Lower leg skin (tissue), 4 donors: ENCODE data around the gene DICER1. TPM values are rescaled to one million over a fixed set of nuclear protein-coding genes. Genes with fewer than 3 reads are reported as not detected.

Source experiments
- DNase-seq, 2 donors: peaks; one replicate each; pipeline ENCODE4 v3.0.0-alpha.2; 2019; ENCODE audit warnings: low spot score in 2 of 2
- H3K4me3 ChIP-seq: fragments of 200-600 bp; sonication (generic); 2 replicates; pipeline ENCODE4 v1.5.1; 2017; ENCODE audit warnings: mild to moderate bottlenecking, low read depth; ENCODE audit not compliant: poor library complexity, severe bottlenecking
- CTCF ChIP-seq, 3 donors: fragments of 450-650 bp; IDR thresholded peaks; one replicate each; pipeline ENCODE4 v1.5.1; 2016; ENCODE audit warnings: antibody characterized with exemption in 3 of 3, mild to moderate bottlenecking in 3 of 3, moderate library complexity in 2 of 3
- POLR2A ChIP-seq, 2 donors: fragments of 450-650 bp; IDR thresholded peaks; one replicate each; pipeline ENCODE4 v1.6.1; 2016 to 2017; ENCODE audit warnings: antibody characterized with exemption in 2 of 2, mild to moderate bottlenecking in 1 of 2, moderate library complexity in 1 of 2
- WGBS, 2 donors: methylation state at CpG; one replicate each; pipeline ENCODE4 v1.1.5; 2018; 5-methylcytosine and 5-hydroxymethylcytosine counted together
- intact Hi-C: fragments of 100-400 bp; cut with DNase I; formaldehyde crosslinking; loops from one replicate; pipeline ENCODE4 v1.15.0; 2023; ENCODE audit warnings: low total_unique reads
- total RNA-seq, 4 donors: library from RNA; depleted of rRNA; stranded (reverse); fragments of >200 nt; gene quantifications; one replicate each; pipeline ENCODE4 v1.1.0, GENCODE V29; 2016

Gene DICER1
- total RNA-seq, 4 donors from 2014 or later = 32.8 to 70.4 (median 45.0) TPM

GRCh38 chr14:95123891-95124579, 33.3 kb downstream of the DICER1 start:
- 90 to 96% methylated on average over 9 of the region's 9 CpGs for WGBS, 2 donors
- no peak for DNase-seq
- intact Hi-C loops = no loop called here
- TF ChIP-seq CTCF (IDR thresholded peaks at IDR 0.05) = no peak
- no peak for TF ChIP-seq POLR2A (IDR thresholded peaks at IDR 0.05)
- no peak overlapping the region for H3K4me3 ChIP-seq

DNA sequence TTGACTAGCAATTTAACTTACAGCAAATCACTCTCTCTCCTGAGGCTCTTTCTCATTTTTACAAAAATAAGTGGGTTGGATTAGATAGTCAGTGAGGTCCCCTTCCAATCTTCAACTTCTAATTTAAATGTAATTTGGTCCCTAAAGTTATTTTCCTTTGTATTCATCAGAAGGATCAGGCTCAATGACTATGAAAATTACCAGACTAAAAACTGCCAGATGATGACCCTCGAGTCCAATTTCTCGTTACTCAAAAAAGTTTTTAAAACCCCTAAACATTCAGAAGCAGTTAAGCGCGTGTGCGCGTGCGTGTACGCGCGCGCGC, 34.7 kb downstream of the DICER1 start:
- DNase-seq = no peak
- intact Hi-C loops = no loop called here
- 94 to 95% methylated on average over 12 of the region's 12 CpGs for WGBS, 2 donors
- H3K4me3 ChIP-seq = no peak overlapping the region
- no peak for TF ChIP-seq POLR2A (IDR thresholded peaks at IDR 0.05)
- no peak for TF ChIP-seq CTCF (IDR thresholded peaks at IDR 0.05)

GRCh38 chr14:95121911-95122620, 35.3 kb downstream of the DICER1 start:
- 86 to 91% methylated on average over 6 of the region's 6 CpGs for WGBS, 2 donors
- no peak overlapping the region for H3K4me3 ChIP-seq
- intact Hi-C loops = no loop called here
- DNase-seq = no peak
- TF ChIP-seq CTCF (IDR thresholded peaks at IDR 0.05) (no peak), POLR2A (IDR thresholded peaks at IDR 0.05) (no peak)

- H3K4me3 ChIP-seq = no peak overlapping the region
- TF ChIP-seq POLR2A (IDR thresholded peaks at IDR 0.05) (no peak), CTCF (IDR thresholded peaks at IDR 0.05) (no peak)
- intact Hi-C loops = no loop called here
- DNase-seq = no peak
- 65 to 70% methylated on average over 1 of the region's 1 CpG for WGBS, 2 donors
Measured at GRCh38 chr14:95119336-95119735, 38.0 kb downstream of the DICER1 start.

- intact Hi-C loops = no loop called here
- no peak overlapping the region for H3K4me3 ChIP-seq
- no peak for DNase-seq
- TF ChIP-seq POLR2A (IDR thresholded peaks at IDR 0.05) = no peak
- no peak for TF ChIP-seq CTCF (IDR thresholded peaks at IDR 0.05)
- 93% methylated on average over 14 of the region's 14 CpGs for WGBS, 2 donors
Measured at GRCh38 chr14:95117937-95118721, 39.2 kb downstream of the DICER1 start.
